Stimulated activated naive CD4-positive, alpha-beta T cell (primary cell): ENCODE data around the gene RCVRN.

Source experiments
- DNase-seq, 6 experiments: peaks; one replicate each; lab custom pipeline; 2025; lab: John Stamatoyannopoulos, UW

The RCVRN gene

GRCh38 chr17:9898812-9899211 lies 6.3 kb downstream of the RCVRN start:
- no peak for DNase-seq

DNA sequence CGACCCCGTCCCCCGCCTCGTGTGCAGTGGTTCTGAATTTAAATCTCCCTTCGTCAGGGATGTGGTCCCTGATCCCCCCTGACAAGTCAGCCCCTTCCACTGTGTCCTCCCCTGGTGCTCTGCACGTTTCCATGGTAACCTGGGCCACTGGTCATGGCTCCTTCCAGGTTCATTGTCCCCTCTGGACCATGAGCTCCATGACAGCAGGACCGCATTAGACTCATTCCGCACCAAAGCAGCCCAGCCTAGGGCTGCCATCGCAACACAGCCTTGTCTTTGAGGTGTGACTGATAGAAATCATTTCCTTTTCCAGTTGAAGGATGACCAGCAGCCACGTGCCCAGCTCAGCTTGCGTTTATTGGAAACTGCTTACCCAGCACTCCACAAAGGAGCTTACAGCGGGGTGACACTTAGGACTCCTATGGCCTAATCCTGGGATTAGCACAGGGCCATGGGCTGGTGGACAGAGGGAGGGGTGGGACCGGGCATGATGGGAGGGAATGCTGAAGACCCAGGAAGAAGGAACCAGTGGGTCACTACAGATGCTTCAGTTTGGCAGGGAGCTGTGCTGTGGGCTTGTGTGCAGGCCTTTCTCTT lies 7.6 kb downstream of the RCVRN start:
- DNase-seq = no peak

GRCh38 chr17:9895923-9896322 lies 9.1 kb downstream of the RCVRN start:
- no peak for DNase-seq

DNA sequence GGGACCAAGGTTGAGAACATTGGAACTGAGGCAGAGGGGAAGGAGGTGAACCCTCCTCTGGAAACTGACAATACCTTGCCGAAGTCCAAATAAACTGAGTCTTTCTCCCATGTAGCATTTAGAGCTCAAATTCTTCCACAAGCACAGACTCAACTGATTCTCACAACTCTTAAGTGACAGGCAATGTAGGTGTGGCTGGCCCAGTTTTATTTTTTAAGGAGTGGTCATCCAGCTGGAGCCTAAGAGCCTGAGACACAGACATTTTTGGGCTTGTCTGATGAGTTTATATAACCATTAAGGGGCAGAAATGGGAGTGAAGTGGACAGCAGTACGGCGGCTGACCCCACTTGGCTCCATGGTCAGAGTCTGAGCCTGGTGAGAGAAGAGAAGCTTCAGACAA lies 10.8 kb downstream of the RCVRN start:
- no peak for DNase-seq

DNA sequence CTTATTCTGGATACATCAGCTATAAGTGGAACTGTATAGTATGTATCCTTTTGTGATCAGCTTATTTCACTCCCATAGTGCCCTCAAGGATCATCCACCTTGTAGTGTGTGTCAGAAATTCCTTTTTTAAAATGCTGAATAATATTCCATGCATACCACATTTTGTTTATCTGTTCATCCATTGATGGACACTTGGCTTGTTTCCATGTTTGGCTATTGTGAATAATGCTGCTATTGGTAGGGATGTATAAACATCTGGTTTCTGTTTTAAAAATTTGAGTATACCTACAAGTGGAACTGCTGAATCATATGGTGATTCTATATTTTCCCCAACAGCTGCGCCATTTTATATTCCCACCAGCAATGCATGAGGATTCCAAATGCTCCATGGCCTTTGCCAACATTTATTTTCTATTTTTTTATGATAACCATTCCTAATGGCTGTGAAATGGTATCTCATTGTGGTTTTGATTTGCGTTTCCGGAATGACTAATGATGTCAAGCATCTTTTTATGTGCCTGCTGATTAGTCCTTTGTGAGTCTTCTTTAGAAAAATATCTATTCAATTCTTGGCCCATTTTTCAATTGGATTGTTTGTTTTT lies 11.6 kb downstream of the RCVRN start:
- DNase-seq = no peak

GRCh38 chr17:9890124-9890523 lies 14.9 kb downstream of the RCVRN start:
- no peak for DNase-seq

DNA sequence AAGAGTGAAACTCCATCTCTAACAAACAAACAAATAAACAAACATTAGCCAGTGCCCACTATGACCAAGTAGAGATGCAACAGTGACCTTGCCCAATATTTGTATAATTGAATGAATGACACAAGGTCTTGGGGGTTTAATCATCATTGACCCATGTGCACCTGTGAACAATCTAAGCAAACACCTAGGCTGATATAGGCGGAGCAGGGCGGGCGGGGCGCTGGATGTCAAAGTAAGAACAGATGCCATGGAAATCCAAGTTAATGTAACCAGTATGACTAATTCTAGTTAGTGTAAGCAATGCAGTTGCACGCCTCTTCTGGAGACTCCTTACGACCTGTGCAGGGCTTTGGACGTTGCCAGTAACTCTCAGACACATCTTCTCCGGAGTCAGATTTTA lies 17.6 kb downstream of the RCVRN start:
- no peak for DNase-seq

- DNase-seq = no peak
Observed at GRCh38 chr17:9886141-9886930, 18.7 kb downstream of the RCVRN start.

- DNase-seq = no peak
Observed at GRCh38 chr17:9883451-9883850, 21.6 kb downstream of the RCVRN start.

DNA sequence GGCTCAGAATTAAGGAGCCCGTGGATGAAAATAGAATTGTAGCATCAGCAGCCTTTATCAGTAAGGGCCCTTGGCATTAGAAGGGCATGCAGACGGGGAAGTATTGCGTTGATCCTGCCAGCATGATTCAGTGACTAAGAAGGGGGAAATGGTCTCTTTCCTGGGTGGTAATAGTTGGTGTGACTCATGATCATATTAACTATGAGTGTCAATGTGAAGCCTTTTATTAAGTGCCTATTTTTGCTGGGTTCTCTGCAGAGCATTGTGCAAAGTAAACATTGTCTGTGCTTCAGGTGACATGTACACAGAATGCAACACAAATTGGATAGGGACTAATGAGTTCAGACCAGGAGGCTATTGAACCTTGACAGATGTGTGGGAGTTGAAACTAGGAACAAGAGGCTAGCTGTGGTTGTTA lies 24.5 kb downstream of the RCVRN start:
- no peak for DNase-seq

DNA sequence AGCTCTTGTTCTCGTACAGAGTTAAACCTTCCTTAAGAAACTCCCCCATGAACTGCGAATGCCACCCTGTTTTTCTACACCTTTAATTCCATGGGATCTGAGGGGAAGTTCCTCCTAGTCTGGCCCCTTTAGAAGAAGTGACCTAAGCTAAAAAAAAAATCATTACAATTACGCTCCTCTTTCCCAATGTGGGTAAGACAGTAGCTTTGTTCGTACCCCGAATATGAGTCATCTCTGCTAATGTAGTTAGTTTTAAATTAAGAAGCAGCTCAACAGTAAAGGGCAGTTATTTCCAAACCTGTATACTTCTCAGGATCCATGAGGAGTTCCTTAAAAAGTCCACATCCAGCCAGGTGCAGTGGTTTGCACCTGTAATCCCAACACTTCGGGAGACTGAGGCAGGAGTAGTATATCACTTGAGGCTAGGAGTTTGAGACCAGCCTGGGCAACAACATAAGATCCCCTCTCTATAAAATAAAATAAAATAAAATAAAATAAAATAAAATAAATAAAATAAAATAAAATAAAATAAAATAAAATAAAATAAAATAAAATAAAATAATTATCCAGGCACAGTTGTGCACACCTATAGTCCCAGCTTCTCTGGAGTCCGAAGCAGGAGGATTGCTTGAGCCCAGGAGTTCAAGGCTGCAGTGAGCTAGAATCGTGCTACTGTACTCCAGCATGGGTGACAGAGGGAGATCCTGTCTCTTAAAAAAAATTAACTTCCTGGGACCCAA lies 26.1 kb downstream of the RCVRN start:
- no peak for DNase-seq

DNA sequence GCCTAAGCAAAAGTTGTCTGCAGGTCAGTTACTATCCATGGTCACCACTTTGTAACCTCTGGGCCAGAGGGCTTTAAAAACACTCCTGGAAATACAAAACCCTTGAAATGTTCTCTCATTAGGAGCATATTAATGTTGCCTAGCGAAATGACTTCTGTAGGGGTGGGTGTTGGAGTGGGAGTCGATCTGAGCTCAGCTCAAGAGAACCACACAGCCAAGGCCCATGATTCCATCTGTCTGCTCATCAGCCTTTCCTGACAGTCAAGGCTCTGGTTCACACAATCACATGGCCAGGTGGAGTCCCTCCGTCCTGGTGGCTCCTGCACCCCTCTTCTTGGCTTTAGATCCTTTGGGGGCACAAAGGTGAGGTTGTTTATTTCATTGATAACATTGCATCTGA lies 26.7 kb downstream of the RCVRN start:
- no peak for DNase-seq

GRCh38 chr17:9875441-9875840 lies 29.6 kb downstream of the RCVRN start:
- no peak for DNase-seq

DNA sequence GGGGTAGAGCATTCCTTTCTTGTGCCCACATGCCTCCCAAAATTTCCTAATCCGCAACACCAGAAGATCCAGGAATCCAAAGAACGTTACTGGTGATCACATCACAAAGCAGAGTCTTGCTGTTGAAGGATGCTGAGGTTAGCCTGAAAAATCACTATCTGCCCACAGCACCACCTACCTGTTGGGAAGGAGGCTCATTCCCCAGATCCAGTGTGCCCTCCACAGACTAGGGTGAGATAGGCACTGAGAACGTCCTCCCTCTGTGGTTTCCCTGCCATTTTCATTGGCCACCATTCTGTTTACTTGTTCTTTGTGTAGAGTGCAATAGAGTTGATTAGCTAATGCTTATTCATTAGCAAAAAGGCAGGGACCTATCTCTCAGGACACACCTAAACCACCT lies 30.3 kb downstream of the RCVRN start:
- DNase-seq = no peak

- no peak for DNase-seq
Observed at GRCh38 chr17:9872852-9873251, 32.2 kb downstream of the RCVRN start.

- no peak for DNase-seq
Observed at GRCh38 chr17:9868552-9868951, 36.5 kb downstream of the RCVRN start.

- no peak for DNase-seq
Observed at GRCh38 chr17:9865586-9865985, 39.5 kb downstream of the RCVRN start.

DNA sequence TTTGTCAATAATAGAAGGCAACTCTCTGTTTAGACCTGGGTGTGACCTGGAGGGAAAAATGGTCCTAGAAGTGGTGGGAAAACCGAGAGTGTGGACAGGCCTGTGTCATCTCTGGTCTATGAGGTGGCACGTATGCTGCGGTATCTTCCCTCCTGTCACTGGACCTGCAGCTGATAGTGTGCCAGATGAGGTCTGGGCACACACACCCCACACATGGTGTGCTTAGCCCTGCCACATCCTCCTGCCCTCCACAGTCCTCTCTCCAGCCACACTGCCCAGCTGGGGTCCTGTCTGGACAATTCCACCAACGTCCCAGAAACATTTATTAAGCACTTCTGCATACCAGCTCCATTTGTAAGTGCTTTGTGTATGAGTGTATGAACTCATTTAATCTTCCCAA lies 42.1 kb downstream of the RCVRN start:
- no peak for DNase-seq

DNA sequence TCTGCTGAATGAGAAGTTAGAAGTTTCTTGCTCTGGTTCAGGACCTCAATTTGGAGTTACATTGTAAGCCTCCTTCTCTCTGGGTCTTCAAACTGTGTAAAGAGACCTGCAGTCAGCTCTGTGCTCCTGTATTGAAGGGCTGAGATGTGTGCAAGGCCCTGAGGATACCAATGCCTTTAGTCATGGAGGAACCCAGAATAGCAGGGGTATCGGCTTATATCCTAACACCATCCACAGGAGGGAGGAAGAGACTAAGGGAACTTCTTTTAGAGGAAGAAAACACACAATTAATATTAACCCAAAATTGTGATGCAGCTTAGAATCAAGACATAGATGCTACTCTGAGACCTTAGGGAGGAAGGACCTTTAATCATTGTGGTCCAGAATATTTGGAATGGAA lies 42.9 kb downstream of the RCVRN start:
- no peak for DNase-seq

GRCh38 chr17:9860851-9861250 lies 44.2 kb downstream of the RCVRN start:
- DNase-seq = no peak

- DNase-seq = no peak
Observed at GRCh38 chr17:9859781-9860180, 45.3 kb downstream of the RCVRN start.

GRCh38 chr17:9855036-9855435 lies 50.0 kb downstream of the RCVRN start:
- DNase-seq = no peak

GRCh38 chr17:9854255-9854654 lies 50.8 kb downstream of the RCVRN start:
- no peak for DNase-seq
